NCI-H460 (cell line): ENCODE data around the gene GPR89B. TPM values are rescaled to one million over a fixed set of nuclear protein-coding genes. Genes with fewer than 3 reads are reported as not detected.
"Not testable (repeated sequence)": the region's sequence is repeated elsewhere in the genome, so short reads cannot be mapped to it uniquely, and the experiment has no call there.

ENCODE experiments used
- DNase-seq: peaks from one replicate; pipeline ENCODE4 v3.0.0-alpha.2; 2016; ENCODE audit warnings: low read depth; ENCODE audit errors: extremely low read depth
- polyA plus RNA-seq: library from polyadenylated mRNA; depleted of rRNA; stranded (reverse); fragments of >200 nt; gene quantifications from 2 replicates; pipeline ENCODE4 v1.2.3, GENCODE V29; 2014; cell fraction: nucleus; rRNA removed
- total RNA-seq: library from RNA; depleted of rRNA; stranded (reverse); fragments of >200 nt; shearing (Covaris generic); gene quantifications from 2 replicates; pipeline ENCODE4 v1.2.3, GENCODE V29; 2014; rRNA removed

Gene GPR89B
- total RNA-seq = 27.0 and 29.1 TPM in 2 replicates
- 49.6 and 62.3 TPM in 2 replicates for polyA plus RNA-seq

DNA sequence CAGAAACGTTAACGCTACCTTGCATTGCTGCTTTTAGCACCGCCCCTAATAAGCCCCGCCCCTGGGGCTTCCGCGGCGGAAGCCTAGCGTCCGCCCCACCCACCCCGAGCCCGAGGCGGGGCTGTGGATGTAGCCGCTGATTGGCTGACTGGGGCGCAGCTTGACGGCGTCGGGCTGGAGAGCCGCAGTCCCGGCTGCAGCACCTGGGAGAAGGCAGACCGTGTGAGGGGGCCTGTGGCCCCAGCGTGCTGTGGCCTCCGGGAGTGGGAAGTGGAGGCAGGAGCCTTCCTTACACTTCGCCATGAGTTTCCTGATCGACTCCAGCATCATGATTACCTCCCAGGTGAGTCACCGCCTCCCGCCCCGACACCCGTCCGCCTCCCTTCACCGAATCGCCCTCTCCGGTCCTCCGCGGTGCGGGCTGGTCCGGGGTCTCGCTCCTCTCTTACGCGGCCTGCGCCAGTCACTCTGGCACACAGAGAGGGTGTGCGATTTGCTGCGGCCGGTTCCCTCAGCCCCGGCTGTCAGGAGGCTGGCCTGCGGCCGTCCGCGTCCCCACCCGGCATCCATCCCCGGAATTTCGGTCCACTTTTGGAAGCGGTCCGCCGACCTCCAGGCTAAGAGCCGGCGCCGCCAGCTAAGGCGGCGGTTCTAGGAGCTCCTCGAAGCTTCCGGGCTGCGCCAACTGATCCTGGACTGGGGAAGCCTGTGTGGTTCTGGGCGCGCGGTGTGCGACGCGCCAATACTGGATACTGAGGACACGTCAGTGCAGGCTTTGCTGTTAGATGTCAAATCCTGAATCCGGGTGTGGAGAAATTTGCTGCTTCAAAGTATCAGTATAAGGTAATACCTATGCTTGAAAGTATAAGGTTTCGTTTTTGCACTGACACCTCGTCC, at the start of gene GPR89B:
TSS of gene GPR89B (plus strand) at position 185 of the 897 bp plus-strand sequence. CDS start at position 302, 117 bp downstream.
- DNase-seq = peak; percentile 92

DNA sequence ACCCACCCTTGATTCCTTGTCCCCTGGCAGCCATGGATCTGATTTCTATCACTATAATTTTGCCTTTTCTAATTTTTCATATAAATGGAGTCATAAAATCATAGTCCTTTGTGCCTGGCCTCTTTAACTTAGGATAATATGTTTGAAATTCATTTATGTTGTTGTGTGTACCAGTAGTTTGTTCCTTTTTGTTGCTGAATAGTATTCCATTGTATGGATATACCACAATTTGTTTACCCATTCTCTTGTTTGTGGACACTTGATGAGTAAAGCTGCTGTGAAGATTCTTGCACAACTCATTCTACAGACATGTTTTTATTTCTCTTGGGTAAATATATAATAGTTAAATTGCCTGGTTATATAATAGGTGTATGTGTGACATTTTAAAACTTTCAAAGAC, 48.3 kb upstream of the GPR89B start:
- DNase-seq = no peak

DNA sequence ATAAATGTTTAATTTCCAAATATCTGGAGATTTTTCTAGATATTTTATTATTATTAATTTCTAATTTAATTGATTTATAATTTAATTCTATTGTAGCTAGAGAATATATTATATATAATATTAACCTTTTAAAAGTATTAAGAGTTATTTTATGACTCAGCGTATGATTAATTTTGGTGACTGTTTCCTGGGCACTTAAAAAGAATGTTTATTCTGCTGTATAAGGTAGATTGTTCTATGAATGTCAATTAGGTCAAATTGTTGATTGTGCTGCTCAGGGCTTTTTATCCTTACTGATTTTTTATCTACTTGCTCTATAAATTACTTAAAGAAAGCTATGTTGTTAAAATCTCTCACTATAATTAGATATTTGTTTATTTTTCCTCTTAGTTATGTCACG, 45.7 kb upstream of the GPR89B start:
- no peak for DNase-seq

DNA sequence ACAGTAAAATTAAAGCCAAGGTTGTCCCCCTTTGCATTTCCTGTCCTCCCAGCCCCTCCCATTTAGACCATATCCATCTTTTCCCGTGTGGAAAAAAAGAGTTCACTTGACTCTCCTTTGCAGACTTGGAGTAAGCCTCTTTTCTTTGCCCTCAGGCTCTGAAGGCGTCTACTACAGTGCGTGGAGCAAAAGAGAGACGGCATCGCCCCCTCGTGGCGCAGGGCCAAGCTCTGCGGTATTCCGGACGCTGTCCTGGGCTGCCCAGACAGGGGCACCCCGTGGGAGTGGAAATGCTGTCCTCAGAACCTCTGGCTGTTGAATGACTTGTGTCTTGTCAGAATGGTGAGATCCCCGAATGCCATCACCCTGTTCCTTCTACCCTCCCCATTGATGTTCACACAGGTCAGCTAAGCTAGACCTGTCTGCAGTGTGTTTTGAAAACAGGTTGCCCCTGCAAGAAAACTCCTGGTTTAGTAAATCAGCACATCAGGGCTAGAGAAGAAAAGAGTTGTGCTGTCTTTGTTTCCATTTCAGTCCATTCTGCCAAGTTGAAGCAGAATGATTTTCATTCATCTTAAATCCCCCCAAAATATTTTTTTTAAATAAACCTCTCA, 37.9 kb upstream of the GPR89B start:
- DNase-seq = peak; percentile 88

DNA sequence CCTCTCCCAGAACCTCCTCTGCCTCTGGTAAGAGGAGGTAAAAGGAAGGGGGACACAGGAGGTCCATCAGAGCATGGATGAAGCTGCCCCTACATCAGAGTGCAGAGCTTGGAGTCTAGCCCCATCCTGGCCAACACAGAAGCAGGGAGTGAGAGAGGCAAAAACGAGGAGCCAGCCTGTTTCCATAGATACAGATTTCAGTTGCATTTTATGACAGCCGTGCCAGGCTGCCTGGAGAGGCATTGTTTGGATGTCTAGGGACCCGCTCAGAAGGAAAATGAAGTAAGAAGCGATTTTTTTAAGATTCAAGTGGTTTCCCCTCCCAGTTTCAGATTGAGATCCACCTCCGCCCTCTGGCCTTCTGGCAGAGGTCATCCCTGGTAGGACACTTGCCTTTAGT, 37.1 kb upstream of the GPR89B start:
- DNase-seq = no peak

DNA sequence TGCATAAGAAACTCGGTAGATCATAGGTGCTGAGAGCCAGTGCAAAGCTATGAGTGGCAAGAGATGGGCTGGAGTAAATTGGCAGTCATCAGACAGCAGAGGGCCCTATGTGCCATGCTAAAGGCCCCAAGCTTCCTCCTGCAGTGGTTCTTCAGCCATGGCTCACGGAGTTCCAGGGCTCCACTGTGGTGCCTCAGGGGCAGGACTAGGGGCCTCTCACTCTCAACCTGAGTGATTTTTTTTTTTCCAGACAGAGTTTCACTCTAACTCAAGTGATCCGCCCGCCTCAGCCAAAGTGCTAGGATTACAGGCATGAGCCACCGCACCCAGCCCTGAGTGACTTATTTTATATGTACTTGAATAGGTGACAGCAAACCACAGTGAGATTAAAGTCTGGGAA, 36.0 kb upstream of the GPR89B start:
- DNase-seq = peak; percentile 48

DNA sequence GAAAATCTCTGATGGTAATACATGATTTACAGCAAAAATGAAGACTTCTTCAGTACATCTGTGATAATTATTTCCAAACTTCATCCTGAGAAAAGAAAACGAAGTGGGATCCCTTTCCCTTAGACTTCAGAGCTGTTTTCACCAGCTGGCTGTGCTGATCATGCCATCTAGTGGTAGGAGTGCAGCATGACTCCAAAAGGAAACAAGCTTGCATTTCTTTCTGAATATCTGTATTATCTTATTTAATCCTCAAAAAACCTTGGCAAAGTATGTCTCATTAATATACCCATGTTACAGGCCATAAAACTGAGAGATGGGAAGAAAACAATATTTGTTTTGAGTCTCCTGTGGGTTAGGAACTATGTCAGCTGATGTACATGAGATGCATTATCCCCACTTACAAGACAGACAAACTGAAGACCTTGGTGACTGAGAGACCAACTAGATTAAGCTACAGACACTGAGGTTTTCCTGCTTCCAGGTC, 35.4 kb upstream of the GPR89B start:
- peak; percentile 71 for DNase-seq

DNA sequence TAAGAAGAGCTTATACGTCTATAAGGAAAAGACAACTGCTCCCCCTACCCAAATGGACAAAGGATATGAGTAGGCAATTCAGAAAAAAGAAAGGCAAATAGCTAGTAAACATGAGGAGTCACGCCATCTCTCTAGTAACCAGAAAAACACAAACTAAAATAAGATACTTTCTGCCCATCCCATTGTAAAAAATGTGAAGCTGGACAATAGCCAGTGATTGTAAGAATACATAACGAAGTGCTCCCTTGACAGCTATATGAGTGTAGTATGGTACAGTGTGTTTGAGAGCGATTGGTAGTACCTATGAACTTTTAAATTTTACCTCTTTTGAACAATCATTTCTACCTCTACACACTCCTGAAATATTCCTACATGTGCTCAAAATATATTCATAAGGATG, 33.1 kb upstream of the GPR89B start:
- DNase-seq = no peak

DNA sequence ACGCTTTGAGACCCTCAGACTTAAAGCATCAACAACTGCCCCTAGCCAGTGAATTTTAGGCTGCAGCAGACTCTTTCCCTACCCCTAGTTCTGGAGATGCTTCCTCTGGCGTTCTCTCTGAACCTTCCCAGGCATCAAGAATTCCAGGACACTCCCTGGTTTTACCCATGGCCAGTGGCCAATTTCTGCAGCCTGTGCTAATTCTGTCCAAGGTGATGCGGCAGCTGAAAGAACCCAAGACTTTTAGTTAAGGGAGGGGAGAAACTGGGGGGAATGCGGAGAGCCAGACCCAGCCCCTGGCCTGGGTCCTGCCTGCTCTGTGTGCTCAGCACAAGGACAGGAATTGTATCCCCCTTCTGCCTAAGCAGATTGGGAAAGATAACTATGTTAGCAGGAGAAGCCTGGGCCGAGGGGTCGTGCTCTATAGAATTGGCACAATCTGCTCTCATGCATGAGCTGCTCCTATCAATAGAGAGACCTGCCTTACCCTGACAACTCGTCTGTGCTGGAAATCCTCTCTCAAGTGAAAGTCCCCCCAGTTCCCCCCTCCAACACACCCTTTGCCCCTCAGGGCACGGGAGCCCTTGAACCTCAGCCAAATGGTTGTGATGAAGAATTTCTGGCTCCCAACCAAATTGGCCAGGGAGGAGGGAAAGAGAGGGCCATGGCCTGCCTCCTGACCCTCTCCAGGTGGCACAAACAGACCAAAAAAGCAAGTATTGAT, 31.0 kb upstream of the GPR89B start:
- DNase-seq = no peak

DNA sequence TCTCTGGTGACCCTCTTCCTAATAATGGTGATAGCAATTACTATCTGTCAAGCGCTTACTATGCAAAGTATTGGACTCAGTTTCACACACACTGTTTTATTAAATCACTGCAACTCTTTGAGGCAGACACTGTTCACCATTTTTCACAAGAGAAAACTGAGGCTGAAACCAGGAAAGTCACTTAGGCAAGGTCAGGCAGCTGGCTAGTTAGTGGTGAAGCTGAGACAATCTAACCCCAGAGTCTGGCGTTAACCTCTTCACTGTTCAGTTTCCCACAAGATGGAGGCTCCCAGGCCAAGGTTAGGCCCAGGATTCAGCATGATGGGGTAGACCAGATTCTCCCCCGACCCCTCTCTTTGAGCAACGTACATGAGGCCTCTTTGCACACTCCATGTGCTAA, 30.4 kb upstream of the GPR89B start:
- DNase-seq = no peak

DNA sequence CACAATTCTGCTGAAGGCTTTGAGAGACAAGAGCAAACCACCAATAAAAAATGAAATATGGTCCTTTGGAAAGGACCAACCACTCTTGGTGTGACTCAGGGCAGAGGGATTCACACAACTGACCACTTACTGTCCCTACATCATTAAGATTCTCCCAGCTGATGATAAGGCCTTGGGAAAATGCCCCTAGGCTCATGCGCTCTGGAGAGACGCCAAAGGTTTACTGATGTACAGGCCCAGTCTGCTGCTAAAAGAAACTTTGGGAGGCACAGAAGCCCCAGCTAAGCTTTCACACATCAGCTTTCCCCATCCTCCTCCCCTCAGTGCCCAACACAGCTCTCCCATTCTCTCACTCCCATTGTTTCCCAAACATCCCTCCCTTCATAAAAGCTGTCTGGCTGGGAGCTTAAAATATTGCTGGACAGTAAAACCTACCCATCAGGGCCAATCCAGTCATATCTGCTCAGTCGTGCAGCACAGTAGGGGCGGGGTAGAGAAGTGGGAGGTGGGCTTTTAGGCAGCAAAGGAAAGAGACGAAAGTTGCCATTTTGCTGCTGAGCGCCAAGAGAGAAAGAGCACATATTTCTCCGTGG, 25.9 kb upstream of the GPR89B start, which contains the start of gene GJA8:
TSS of gene GJA8 (plus strand) at position 543 of the 593 bp plus-strand sequence. CDS start 5,161 bp downstream, outside the sequence.
- no peak for DNase-seq

DNA sequence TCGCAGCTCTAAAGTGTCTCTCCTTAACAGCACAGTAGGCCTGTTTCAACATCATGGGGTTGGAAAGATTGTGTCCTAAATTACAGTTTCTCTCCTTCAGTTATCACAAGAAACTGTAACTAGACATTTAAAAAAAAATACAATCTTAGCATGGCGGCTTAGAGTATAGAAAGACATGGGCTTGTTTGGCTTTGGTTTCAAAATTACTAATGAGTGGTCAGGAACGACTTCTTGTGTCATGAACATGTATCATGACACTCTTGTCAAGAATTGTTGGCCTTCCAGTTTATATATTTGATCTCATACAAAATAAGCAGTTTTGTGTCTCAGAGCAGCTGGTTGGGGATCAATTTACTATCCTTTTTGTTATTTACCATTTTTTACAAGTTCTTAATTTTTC, 23.5 kb upstream of the GPR89B start:
- DNase-seq = no peak

DNA sequence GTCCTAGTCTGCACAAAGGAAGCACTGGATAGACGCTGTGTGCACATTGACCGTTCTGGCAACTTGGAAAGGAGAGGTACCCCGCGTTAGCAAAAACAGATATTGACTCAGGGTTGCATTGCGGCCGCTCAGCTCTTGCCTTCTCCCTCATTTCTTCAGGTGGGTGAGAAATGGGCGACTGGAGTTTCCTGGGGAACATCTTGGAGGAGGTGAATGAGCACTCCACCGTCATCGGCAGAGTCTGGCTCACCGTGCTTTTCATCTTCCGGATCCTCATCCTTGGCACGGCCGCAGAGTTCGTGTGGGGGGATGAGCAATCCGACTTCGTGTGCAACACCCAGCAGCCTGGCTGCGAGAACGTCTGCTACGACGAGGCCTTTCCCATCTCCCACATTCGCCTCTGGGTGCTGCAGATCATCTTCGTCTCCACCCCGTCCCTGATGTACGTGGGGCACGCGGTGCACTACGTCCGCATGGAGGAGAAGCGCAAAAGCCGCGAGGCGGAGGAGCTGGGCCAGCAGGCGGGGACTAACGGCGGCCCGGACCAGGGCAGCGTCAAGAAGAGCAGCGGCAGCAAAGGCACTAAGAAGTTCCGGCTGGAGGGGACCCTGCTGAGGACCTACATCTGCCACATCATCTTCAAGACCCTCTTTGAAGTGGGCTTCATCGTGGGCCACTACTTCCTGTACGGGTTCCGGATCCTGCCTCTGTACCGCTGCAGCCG, 20.3 kb upstream of the GPR89B start:
- no peak for DNase-seq

DNA sequence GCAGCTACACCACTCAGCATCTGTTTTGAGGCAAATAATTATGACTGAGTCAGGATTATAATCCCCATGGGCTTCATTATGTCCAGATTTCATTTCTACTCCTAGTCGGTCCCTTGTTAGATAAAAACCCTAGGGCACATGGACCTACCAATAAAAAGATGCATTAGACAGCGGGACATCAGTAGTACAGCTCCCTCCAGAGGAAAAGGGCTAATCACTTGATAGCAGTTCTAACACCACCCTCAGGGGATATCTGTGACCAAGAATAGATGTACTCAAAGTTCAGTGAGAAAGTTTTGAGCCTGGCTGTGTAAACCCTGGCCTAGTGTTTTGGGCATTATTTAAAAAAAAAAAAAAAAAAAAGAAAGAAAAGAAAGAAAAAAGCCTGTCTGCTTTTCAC, 15.7 kb upstream of the GPR89B start:
- no peak for DNase-seq

DNA sequence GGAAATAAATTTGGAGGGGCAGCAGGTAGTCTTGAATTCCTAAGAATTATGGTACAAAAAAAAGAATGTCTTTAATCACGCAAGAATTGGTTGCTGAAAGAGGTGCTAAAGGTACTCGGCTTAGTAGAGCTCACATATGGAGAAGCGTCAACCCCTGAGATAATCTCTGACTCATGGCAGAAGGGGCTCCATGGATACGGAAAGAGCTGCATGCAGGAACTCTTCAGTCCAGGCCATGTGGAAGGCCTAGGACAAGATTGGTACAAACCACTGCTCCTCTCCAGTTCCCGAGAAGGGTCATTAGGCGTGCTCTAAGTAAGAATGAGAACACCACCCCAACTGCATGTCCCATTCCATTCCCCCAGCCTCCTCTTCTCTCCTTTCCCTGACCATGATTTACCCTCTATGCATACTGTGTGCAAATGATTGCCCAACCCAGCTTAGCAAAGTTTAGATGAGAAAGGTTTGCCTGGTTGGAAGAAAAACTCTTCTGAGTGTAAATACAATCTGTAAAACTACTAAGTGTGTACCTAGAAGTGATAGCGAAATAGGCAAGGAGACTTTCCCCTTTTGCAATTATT, 14.8 kb upstream of the GPR89B start:
- no peak for DNase-seq

DNA sequence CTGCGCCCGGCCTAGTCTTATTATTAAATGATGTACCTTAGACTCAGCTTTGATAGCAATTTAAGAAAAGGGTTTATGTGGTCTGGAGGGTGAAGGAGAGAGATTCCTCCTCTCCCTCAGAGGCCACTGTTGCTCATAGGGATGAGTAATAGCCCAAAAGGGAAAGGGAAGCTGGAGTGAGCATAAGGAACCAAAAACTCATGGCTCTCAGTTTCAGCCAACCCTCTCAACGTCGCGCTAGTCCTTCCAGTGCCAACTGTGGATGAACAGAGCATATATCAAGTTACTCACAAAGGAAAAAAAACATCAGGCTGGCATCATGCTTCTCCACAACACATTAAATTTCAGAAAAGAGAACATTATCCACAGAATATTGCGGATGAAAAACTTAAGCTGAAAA, 8.3 kb upstream of the GPR89B start:
- DNase-seq = no peak

DNA sequence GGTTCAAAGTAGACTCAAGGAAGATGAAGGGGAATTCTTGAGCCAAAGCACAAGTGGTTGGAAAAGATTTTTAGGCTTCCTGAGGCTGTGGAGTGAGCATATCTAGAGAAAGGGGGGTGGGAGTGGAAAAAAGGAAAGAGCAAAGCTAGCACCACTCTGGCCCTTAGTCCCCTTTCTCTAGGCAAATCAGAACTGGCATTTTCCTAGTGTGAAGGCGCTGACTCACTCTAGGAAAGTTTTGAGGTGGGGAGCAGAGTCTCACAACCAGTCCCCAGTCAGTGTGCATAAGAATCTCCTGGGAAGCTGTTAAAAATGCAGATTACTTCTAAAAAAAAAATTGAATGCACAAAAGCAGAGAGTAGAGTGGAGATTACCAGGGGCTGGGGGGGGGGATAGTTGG, 3.4 kb upstream of the GPR89B start:
- no peak for DNase-seq

DNA sequence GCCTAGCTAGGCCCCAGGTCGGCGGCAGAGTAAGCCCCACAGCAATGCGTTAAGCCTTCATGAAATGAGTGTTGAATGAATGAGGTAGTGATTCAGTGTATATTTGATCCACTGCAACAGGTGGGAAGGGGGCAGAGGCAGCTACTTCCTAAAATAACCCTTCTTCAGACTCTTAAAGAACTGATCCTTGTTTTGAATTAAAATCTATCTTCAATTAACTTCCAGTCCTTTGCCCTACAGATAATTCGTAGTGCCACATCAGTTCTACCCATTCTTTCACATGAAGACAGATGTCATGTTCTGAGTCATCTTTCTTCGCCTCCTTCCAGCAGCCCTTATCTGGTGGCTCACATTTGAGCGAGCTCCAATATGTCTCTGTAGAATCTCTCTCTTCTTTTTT, 1.0 kb upstream of the GPR89B start:
- DNase-seq = not testable (repeated sequence)

DNA sequence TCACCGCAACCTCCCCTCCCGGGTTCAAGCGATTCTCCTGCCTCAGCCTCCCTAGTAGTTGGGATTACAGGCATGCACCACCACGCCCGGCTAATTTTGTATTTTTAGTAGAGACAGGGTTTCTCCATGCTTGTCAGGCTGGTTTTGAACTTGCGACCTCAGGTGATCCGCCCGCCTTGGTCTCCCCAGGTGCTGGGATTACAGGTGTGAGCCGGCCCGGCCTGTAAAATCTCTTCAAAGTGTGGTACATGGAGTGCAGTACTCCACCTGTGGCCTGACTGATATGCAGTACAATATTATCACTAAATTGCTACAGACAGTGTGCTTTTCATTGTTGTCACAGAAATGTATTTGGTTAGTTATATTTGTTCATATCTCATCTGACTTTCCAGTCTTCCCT, 531 bp upstream of the GPR89B start:
- not testable (repeated sequence) for DNase-seq

DNA sequence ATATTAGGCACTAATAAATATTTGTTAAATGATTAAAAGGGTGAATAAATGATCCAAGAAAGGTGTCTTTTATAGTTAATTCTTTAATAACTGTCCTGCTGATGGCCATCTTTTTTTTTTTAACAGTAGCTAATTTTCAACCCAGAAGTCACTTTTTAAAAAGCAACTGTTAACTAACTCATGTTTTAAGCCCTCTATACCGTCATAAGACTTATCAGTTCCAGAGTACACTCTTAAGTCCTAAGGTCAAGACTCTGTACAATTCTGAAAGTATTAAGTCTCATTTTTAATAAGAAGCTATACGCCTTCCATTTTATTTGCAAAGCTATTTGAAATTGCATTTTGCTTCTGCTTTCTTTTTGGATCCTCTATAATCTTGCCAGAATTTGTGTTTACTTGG, 2.9 kb downstream of the GPR89B start:
- DNase-seq = not testable (repeated sequence)
